Activated naive CD4-positive, alpha-beta T cell treated with anti-CD3 and anti-CD28 coated beads, Interleukin-2, amount 50 U/mL, for 72 hours (primary cell): ENCODE data around the gene EFEMP1. TPM values are rescaled to one million over a fixed set of nuclear protein-coding genes. Genes with fewer than 3 reads are reported as not detected.

Experiments
- ATAC-seq, 2 donors: fragments of 150-1000 bp; cut with Tn5 transposase; 2 replicates each; pipeline ENCODE4 v1.10.0; 2021; ENCODE audit warnings: mild to moderate bottlenecking in 2 of 2, moderate library complexity in 2 of 2
- DNase-seq, 2 donors: peaks; one replicate each; pipeline ENCODE4 v3.0.0; 2021 to 2022; ENCODE audit warnings: low spot score in 2 of 2
- H3K27ac Mint-ChIP-seq, 2 donors: one replicate each; pipeline ENCODE4 v1.8.0; 2022; ENCODE audit warnings: mild to moderate bottlenecking in 2 of 2, mixed read lengths in 2 of 2
- H3K36me3 Mint-ChIP-seq, 2 donors: one replicate each; pipeline ENCODE4 v1.8.0; 2022; ENCODE audit warnings: mixed read lengths in 2 of 2
- H3K9me3 Mint-ChIP-seq, 2 donors: one replicate each; pipeline ENCODE4 v1.8.0; 2022; ENCODE audit warnings: mixed read lengths in 2 of 2
- total RNA-seq, 2 donors: library from RNA; stranded (reverse); gene quantifications; one replicate each; pipeline ENCODE4 v1.2.3, GENCODE V29; 2022

EFEMP1 gene
- total RNA-seq, 2 donors from 2014 or later: not detected

- ATAC-seq (no peak), DNase-seq (no peak)
- no peaks in the 10 kb centered on the region for H3K36me3 Mint-ChIP-seq
- H3K9me3 Mint-ChIP-seq: peaks cover 0 to 3% of the 10 kb centered on the region in 2 donors
- no peak overlapping the region for H3K27ac Mint-ChIP-seq
Measured at GRCh38 chr2:55916473-55917049, 7.0 kb downstream of the EFEMP1 start.

GRCh38 chr2:55914786-55915185, 8.8 kb downstream of the EFEMP1 start:
- no peak for DNase-seq
- peaks cover 0 to 3% of the 10 kb centered on the region in 2 donors for H3K9me3 Mint-ChIP-seq
- no peak overlapping the region for H3K27ac Mint-ChIP-seq
- no peaks in the 10 kb centered on the region for H3K36me3 Mint-ChIP-seq
- ATAC-seq: no peak

DNA sequence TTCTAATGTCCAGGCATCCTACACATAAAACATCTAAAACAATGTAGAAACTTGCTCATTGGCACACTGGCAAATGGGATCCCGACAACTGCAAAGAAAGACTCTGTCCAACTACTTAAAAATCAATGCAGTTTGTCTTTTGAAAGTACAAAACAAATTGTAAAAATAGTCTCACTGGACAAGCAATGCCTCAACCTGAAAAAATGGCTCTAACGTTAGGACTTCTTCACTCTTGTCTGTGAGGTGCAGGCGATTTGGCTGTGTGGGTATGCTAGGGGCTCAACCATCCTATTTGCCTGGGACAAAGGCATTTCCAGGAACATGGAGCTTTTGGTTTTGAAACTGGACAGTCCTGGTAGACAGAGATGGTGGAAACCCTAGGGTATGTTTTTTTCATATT, 10.7 kb downstream of the EFEMP1 start:
- no peak overlapping the region for H3K27ac Mint-ChIP-seq
- no peaks in the 10 kb centered on the region for H3K36me3 Mint-ChIP-seq
- ATAC-seq (no peak), DNase-seq (no peak)
- H3K9me3 Mint-ChIP-seq: peaks cover 0 to 3% of the 10 kb centered on the region in 2 donors

DNA sequence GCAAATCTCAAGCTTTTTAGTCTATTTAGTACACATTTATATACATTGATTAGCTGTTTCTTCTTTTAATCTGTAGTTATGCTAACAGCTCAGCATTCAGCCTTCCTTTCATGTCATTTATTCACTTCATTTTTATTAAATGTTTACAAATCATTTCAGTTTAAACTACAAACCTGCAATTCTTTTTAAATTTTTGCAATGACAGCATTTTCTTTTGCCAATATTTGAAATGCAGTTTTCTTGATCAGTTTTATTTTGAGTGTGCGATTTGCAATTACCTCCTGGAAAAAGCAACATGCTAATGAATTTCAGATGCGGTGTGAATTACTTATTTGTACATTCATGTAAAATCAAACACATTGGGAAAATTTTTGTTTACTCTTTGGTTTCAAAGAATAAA, 13.5 kb downstream of the EFEMP1 start:
- H3K9me3 Mint-ChIP-seq: no peaks in the 10 kb centered on the region
- no peak overlapping the region for H3K27ac Mint-ChIP-seq
- ATAC-seq (no peak), DNase-seq (no peak)
- H3K36me3 Mint-ChIP-seq: no peaks in the 10 kb centered on the region

- H3K9me3 Mint-ChIP-seq: no peaks in the 10 kb centered on the region
- H3K36me3 Mint-ChIP-seq: no peaks in the 10 kb centered on the region
- no peak overlapping the region for H3K27ac Mint-ChIP-seq
- no peak for ATAC-seq
- DNase-seq: no peak
Measured at GRCh38 chr2:55907686-55908085, 15.9 kb downstream of the EFEMP1 start.

- H3K9me3 Mint-ChIP-seq: no peaks in the 10 kb centered on the region
- no peak overlapping the region for H3K27ac Mint-ChIP-seq
- no peak for DNase-seq
- no peaks in the 10 kb centered on the region for H3K36me3 Mint-ChIP-seq
- ATAC-seq: no peak
Measured at GRCh38 chr2:55906993-55907392, 16.6 kb downstream of the EFEMP1 start.

DNA sequence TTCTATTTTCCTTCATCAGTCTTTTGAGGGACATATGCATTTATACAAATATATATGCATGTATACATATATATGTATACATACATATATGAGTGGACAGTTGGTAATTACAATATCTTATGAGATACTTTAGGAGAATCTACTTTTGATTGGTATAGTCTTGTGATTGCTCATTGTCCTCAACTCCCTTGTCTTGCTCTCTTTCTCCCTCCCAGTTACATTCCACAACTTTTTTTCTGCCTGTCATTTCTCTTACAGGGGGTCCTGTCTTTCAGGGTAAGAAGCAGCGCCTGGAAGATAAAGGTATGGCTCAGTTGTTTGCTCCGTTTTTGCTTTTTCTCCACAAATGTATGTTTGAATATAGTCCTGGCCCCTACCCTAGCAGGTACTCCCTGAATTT, 19.9 kb downstream of the EFEMP1 start:
- no peak for DNase-seq
- ATAC-seq: no peak
- Mint-ChIP-seq H3K36me3 (no peaks in the 10 kb centered on the region), H3K27ac (no peak overlapping the region), H3K9me3 (no peaks in the 10 kb centered on the region)

GRCh38 chr2:55902971-55903370, 20.6 kb downstream of the EFEMP1 start:
- Mint-ChIP-seq H3K27ac (no peak overlapping the region), H3K36me3 (no peaks in the 10 kb centered on the region), H3K9me3 (no peaks in the 10 kb centered on the region)
- DNase-seq: no peak
- no peak for ATAC-seq

DNA sequence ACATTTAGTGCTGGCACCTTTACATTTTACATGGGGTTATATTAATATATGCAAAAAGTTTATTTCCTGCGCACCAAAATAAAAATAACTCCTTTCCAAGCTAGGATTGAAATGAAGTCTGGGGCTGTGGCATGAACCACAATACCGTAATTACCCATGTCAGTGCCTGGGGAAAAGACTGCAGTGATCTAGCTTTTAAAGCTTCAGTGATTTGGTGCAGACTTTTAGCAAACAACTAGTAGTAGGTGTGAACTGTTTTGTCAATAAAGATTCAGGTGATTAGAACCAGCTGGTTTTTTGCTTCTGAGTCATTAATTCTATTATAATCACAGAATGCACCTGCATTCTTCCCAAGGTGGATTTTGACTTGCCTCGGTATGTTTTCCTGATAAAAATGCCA, 21.2 kb downstream of the EFEMP1 start:
- ATAC-seq: no peak
- Mint-ChIP-seq H3K27ac (no peak overlapping the region), H3K9me3 (no peaks in the 10 kb centered on the region), H3K36me3 (no peaks in the 10 kb centered on the region)
- no peak for DNase-seq

DNA sequence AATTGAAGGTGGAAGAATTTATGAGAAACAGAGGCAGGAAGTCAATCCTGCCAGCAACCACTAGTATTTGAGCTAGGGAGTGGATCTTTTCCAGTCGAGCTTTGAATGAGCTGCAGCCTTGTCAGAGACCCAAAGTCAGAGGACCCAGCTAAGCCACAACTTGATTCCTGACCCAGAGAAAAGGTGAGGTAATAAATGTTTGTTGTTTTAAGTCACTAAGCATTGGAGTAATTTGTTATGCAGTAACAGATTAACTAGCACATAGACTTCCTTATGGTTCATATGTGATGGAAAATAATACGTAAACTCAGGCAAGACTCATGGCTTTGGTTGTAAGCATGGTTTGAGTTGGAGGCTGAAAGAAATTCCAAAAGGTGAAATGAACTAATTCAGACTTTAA, 21.6 kb downstream of the EFEMP1 start:
- ATAC-seq (no peak), DNase-seq (no peak)
- Mint-ChIP-seq H3K36me3 (no peaks in the 10 kb centered on the region), H3K27ac (no peak overlapping the region), H3K9me3 (no peaks in the 10 kb centered on the region)

DNA sequence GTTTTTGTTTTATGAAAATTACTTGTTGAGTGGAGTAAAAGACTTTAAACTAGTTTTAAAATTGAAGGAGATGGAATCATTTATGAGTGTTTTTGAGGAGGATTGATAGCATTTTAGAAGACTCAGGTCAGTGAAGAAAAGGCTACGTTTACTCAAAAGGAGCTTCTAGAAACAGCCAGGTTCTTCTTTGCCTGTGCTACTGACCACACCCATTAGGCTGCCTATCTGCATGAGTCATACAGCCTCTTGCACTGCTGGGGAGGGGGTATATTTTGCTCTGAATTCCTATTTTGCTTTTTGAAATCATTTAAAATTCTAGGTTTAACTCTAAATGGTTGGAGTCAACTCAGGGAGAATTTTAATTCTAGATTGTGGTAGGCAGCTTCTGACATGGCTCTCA, 22.3 kb downstream of the EFEMP1 start:
- DNase-seq (no peak), ATAC-seq (no peak)
- Mint-ChIP-seq H3K27ac (no peak overlapping the region), H3K9me3 (no peaks in the 10 kb centered on the region), H3K36me3 (no peaks in the 10 kb centered on the region)

DNA sequence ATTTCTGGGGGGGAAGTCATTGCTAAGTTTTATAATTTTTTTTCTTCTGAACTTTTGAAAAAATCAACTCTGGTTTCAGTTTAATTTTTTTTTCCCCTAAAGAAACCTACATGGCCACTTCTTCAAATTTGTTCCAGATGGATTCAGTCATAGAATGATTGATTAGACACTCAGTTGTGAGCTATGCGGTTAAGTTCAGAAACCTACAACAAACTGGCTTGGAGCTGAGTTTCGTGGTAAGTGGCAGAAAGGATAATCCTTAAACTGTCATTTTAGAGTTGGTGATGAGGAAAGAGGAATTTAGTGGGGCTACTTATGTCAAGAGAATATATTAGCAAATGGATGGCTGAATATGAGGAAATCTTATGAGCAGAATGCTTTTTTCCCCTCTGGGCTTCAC, 23.7 kb downstream of the EFEMP1 start:
- DNase-seq (no peak), ATAC-seq (no peak)
- no peak overlapping the region for H3K27ac Mint-ChIP-seq
- no peaks in the 10 kb centered on the region for H3K9me3 Mint-ChIP-seq
- no peaks in the 10 kb centered on the region for H3K36me3 Mint-ChIP-seq

DNA sequence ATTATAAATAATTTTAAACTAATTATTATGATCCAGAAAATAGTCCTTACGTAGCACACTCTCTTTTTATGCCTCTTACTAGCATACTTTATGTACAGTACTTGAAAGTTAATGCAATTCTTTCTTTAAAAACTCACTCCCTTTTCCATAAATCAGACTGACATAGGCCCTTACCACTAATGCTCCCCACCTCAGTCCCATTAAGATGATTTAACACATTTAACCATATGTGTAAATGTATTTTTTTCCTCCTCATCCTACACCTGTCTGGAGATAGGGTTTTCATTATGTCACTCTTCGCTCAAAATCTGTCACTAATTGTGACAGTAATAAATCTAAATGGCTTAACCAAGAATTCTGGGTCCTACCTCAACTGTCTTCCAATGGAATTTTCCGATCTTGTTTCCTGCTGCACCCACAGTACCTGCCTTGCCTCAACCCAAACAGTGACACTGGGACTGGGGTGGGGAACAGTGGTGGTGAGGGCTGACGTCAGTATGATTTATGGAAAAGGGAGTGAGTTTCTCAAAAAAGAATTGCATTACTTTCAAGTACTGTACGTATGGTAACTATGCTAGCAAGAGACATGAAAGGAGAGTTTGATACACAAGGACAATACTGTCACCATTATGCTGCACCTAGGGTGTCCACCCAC, 25.1 kb downstream of the EFEMP1 start:
- DNase-seq: no peak
- no peak overlapping the region for H3K27ac Mint-ChIP-seq
- H3K9me3 Mint-ChIP-seq: no peaks in the 10 kb centered on the region
- ATAC-seq: no peak
- no peaks in the 10 kb centered on the region for H3K36me3 Mint-ChIP-seq

GRCh38 chr2:55896633-55897032, 26.9 kb downstream of the EFEMP1 start:
- no peak for ATAC-seq
- no peaks in the 10 kb centered on the region for H3K9me3 Mint-ChIP-seq

DNA sequence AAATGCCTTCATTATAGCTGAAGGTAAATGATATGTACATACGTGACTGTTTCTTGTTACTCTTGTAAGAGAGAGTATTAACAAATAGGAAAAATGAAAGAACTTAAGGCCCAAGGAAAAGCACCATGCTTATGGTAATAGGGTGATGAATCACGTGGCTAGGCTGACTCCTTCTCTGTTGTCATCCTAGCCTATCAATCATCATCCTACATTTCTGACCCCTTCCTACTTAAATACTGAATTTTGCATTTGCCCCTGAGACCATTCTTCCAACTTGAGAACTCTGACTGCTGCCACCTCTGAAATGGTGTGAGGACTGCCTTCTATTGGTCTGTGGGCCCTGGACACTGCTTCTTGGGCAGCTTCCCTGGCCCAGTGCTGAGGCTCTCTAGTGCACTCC, 28.9 kb downstream of the EFEMP1 start:
- ATAC-seq: no peak
- Mint-ChIP-seq H3K27ac (no peak overlapping the region), H3K9me3 (no peaks in the 10 kb centered on the region), H3K36me3 (no peaks in the 10 kb centered on the region)
- DNase-seq: no peak

More at GRCh38 chr2:55896633-55897032, 26.9 kb downstream of the EFEMP1 start:
- Mint-ChIP-seq H3K27ac (no peak overlapping the region), H3K36me3 (no peaks in the 10 kb centered on the region)
- no peak for DNase-seq

- ATAC-seq (no peak), DNase-seq (no peak)
- no peak overlapping the region for H3K27ac Mint-ChIP-seq
- H3K9me3 Mint-ChIP-seq: no peaks in the 10 kb centered on the region
- no peaks in the 10 kb centered on the region for H3K36me3 Mint-ChIP-seq
Measured at GRCh38 chr2:55891671-55892094, 31.9 kb downstream of the EFEMP1 start.

DNA sequence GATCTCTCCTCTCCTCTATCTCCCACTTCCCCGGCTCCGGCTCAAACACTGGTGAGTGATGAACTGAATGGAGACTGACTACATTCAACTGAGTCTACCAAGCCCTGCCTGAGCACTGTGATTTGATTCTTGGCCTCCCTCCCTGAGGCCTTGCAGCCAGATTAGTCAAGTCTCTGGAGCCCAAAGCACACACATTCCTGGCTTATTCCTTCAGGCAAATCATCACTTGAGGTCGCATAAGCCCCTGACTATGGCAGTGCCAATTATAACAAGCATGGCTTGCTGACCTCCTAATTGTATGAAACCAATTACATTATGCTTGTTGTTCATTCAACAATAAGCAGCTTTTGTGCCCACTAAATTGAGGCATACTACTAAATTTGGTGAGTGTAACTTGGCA, 34.6 kb downstream of the EFEMP1 start:
- no peak for ATAC-seq
- no peak overlapping the region for H3K27ac Mint-ChIP-seq
- no peak for DNase-seq
- H3K36me3 Mint-ChIP-seq: no peaks in the 10 kb centered on the region
- H3K9me3 Mint-ChIP-seq: no peaks in the 10 kb centered on the region

DNA sequence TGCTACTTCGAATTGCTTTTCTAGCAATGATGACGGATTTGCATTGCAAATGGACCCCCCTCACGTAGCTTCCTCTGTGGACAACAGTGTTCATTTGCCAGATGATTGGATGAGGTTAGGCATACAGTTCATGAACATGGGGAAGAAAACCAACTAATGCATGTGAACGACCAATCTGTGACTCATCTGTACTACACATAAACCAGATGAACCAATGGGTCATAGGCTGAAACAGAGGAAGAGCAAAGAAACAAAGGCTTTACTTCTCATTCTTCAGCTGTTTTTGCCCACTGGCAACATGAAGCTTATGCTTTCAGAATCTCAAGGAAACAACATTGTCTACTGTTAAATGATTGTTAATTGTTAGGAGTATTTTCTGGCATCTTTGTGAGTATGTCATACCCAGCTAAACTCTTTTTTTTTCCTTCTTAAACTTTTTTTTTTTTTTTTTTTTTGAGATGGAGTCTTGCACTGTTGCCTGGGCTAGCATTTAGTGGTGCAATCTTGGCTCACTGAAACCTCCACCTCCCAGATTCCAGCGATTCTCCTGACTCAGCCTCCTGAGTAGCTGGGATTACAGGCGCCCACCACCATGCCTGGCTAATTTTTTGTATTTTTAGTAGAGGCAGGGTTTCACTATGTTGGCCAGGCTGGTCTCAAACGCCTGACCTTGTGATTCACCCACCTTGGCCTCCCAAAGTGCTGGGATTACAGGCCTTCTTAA, 35.5 kb downstream of the EFEMP1 start:
- Mint-ChIP-seq H3K9me3 (no peaks in the 10 kb centered on the region), H3K27ac (no peak overlapping the region), H3K36me3 (no peaks in the 10 kb centered on the region)
- DNase-seq: no peak
- no peak for ATAC-seq
